ENCODE data around the gene PIAS4. TPM values are rescaled to one million over a fixed set of nuclear protein-coding genes. Genes with fewer than 3 reads are reported as not detected.

Gene PIAS4
- total and polyA plus RNA-seq, 2 donors (not counting 3 experiments of a cell fraction or from before 2014, with no cell fraction given) = 26.2 to 46.2 TPM

DNA sequence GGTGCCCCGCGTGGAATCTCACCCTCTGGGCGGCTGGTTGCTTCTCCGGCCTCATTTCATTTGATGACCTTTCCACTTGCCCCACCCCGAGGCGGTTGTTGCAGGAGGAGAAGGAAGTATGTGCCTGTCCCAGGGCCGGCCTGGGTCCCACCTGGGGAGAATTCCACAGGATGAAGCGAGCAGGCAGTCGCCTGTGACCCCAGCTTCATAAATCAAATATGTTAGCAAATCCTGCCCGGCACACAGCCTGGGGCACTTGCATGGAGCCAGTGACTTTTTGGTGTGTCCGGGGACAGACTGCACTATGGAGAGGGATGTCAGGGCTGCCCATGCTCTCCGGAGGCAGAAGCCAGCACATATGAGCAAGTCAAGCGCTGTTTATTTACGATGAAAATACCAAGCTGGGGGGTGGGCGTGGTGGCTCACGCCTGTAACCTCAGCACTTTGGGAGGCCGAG is 78.9 kb downstream of the PIAS4 start:
- intact Hi-C loops (cut with micrococcal nuclease) (no loop called here), dilution Hi-C loops (cut with MboI; ENCODE audit: extremely low pct_ligation_motif_present, low sequenced_read_pairs) (no loop called here)
- no peak overlapping the region for H3K9ac ChIP-seq (replicated peaks; ENCODE audit: extremely low read depth, insufficient read depth, low read length)
- FAIRE-seq = no peak
- ChIA-PET POLR2A (no interaction called here), CTCF (interaction anchor here (1.6 kb wide), 1 partner anchor 54 kb away, joined by 3 read pairs; no protein-coding TSS in a partner anchor)
- H3K36me3 ChIP-seq (ENCODE audit: control insufficient read depth in 2 of 2, extremely low read depth in 1 of 2, insufficient read depth in 2 of 2, low read length in 2 of 2) = peaks cover 3 to 8% of the 10 kb centered on the region in 2 experiments
- no peak overlapping the region for H3K27ac ChIP-seq (ENCODE audit: insufficient read depth, low read depth, low read length)
- H3K27me3 ChIP-seq (ENCODE audit: control insufficient read depth in 2 of 2, insufficient read depth in 2 of 2, low read length in 2 of 2) = no peaks in the 10 kb centered on the region
- no peaks in the 10 kb centered on the region for H3K4me1 ChIP-seq (ENCODE audit: control insufficient read depth, extremely low read depth, insufficient read depth, low read length)
- H2AFZ ChIP-seq (ENCODE audit: low read depth, low read length) = no peak overlapping the region
- BruUV-seq (replicated peaks) = no TSS peak
- H3K4me3 ChIP-seq (replicated peaks in 1 of 3; ENCODE audit: insufficient read depth in 1 of 3, low read depth in 1 of 3, low read length in 3 of 3) = no peak overlapping the region
- no peaks in the 10 kb centered on the region for H3K9me1 ChIP-seq (replicated peaks; ENCODE audit: control insufficient read depth, extremely low read depth, insufficient read depth, low read length)
- no peak overlapping the region for H3K4me2 ChIP-seq (ENCODE audit: insufficient read depth, low read length)
- no peaks in the 10 kb centered on the region for H3K9me3 ChIP-seq (replicated peaks; ENCODE audit: control insufficient read depth, insufficient read depth, low read length)
- no peak for DNase-seq (ENCODE audit: low read depth, low spot score)
- H3K79me2 ChIP-seq (ENCODE audit: control insufficient read depth, insufficient read depth, low read length) = no peaks in the 10 kb centered on the region
- H4K20me1 ChIP-seq (replicated peaks; ENCODE audit: control insufficient read depth, extremely low read depth, insufficient read depth, low read length) = no peaks in the 10 kb centered on the region
- TF ChIP-seq POLR2AphosphoS5 (IDR thresholded peaks at IDR 0.05; ENCODE audit: insufficient read depth, low read depth, low read length) (no peak), POLR2A (IDR thresholded peaks at IDR 0.05; ENCODE audit: low read depth, low read length) (no peak), GATA2 (IDR thresholded peaks at IDR 0.05; ENCODE audit: insufficient read depth, insufficient read length, low read depth, low read length) (no peak), MYC (IDR thresholded peaks at IDR 0.05; ENCODE audit: low read depth, low read length) (no peak), CTCF (IDR thresholded peaks at IDR 0.05; ENCODE audit: extremely low read depth in 1 of 2, insufficient read depth in 1 of 2, low read depth in 1 of 2, low read length in 2 of 2) (no peak), EZH2 (IDR thresholded peaks at IDR 0.05; ENCODE audit: borderline replicate concordance, low read depth, low read length, severe bottlenecking) (no peak), FOS (IDR thresholded peaks at IDR 0.05; ENCODE audit: borderline replicate concordance, insufficient read depth, low read length) (no peak), JUN (IDR thresholded peaks at IDR 0.05; ENCODE audit: borderline replicate concordance, insufficient read depth, insufficient read length, low read depth) (no peak)
- TF ChIP-seq, protein P1, sequence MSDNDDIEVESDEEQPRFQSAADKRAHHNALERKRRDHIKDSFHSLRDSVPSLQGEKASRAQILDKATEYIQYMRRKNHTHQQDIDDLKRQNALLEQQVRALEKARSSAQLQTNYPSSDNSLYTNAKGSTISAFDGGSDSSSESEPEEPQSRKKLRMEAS (IDR thresholded peaks at IDR 0.05; ENCODE audit: insufficient read depth, insufficient read length) = no peak
